HepG2 (cell line): ENCODE results near the gene GNPDA1. TPM values are rescaled to one million over a fixed set of nuclear protein-coding genes. Genes with fewer than 3 reads are reported as not detected.
A peak's percentile ranks its signal among the peaks of the same experiment; 100 is the strongest.

Source experiments
- ATAC-seq: fragments of 200-7000 bp; cut with Tn5 transposase; 3 replicates; pipeline ENCODE4 v1.9.1; 2020; ENCODE audit warnings: mild to moderate bottlenecking, moderate library complexity
- BruUV-seq: library from RNA; stranded (reverse); fragments of 400-500 nt; replicated peaks from 2 replicates; lab custom pipeline; 2021; lab: Mats Ljungman, UMichigan
- CTCF ChIA-PET: fragments of 300-600 bp; formaldehyde crosslinking; extraction: SDS; loops from one replicate; lab custom pipeline; 2021; ENCODE audit warnings: low total read pairs, inconsistent platforms, low intra/inter-chr PET ratio; lab: Yijun Ruan, JAX
- POLR2A ChIA-PET: fragments of 350-600 bp; sonication (Branson Sonifier 250); formaldehyde crosslinking; loops from one replicate; lab custom pipeline; 2020; ENCODE audit warnings: antibody characterized with exemption, inconsistent platforms; lab: Yijun Ruan, JAX
- DNase-seq: peaks from one replicate; pipeline ENCODE4 v3.0.0-alpha.2; 2015; ENCODE audit warnings: low spot score
- FAIRE-seq: peaks from 3 replicates; lab custom pipeline; 2011; peaks lifted over from hg19 to GRCh38; lab: Jason Lieb, UNC
- H2AFZ ChIP-seq: one replicate; pipeline ENCODE4 v1.6.1; 2011; ENCODE audit warnings: low read length, inconsistent platforms
- H3K27ac ChIP-seq: fragments of 300-600 bp; 3 replicates; pipeline ENCODE4 v1.8.0; 2011; ENCODE audit warnings: mixed run types, mild to moderate bottlenecking, mixed read lengths, low read length, inconsistent platforms; ENCODE audit not compliant: insufficient read depth; ENCODE audit errors: extremely low read length
- H3K27me3 ChIP-seq, 2 experiments: fragments of 200-600 bp in 1 of 2; 2 replicates in 1 of 2; 3 replicates in 1 of 2; pipeline versions ENCODE4 v1.6.0 to v1.8.0; 2011; ENCODE audit warnings: low read length in 2 of 2, mild to moderate bottlenecking in 2 of 2, moderate library complexity in 2 of 2, inconsistent platforms in 1 of 2; ENCODE audit not compliant: insufficient read depth in 2 of 2, control insufficient read depth in 1 of 2
- H3K36me3 ChIP-seq, 2 experiments: fragments of 200-600 bp in 1 of 2; replicated peaks in 1 of 2; 2 replicates in 1 of 2; 3 replicates in 1 of 2; pipeline versions ENCODE4 v1.5.1 to v1.8.0; 2011; ENCODE audit warnings: low read length in 2 of 2, inconsistent platforms in 1 of 2; ENCODE audit not compliant: insufficient read depth in 2 of 2, control insufficient read depth in 1 of 2
- H3K4me1 ChIP-seq: 2 replicates; pipeline ENCODE4 v1.5.1; 2012; ENCODE audit warnings: low read length, inconsistent platforms; ENCODE audit not compliant: insufficient read depth
- H3K4me2 ChIP-seq: 2 replicates; pipeline ENCODE4 v1.6.0; 2011; ENCODE audit warnings: low read depth, low read length, inconsistent platforms
- H3K4me3 ChIP-seq, 3 experiments: fragments of 200-600 bp in 1 of 3; sonication (generic), shearing (Covaris generic) in 1 of 3; replicated peaks in 1 of 3; 2 replicates each; pipeline ENCODE4 v1.5.1; 2011 to 2016; ENCODE audit warnings: low read length in 3 of 3, inconsistent platforms in 2 of 3, low read depth in 2 of 3, mild to moderate bottlenecking in 2 of 3, control low read depth in 1 of 3, mixed read lengths in 1 of 3; ENCODE audit not compliant: insufficient read depth in 1 of 3
- H3K79me2 ChIP-seq: one replicate; pipeline ENCODE4 v1.6.1; 2011; ENCODE audit warnings: low read length, inconsistent platforms; ENCODE audit not compliant: insufficient read depth
- H3K9ac ChIP-seq: 2 replicates; pipeline ENCODE4 v1.6.0; 2011; ENCODE audit warnings: mild to moderate bottlenecking, low read depth, low read length, inconsistent platforms; ENCODE audit not compliant: insufficient read depth
- H3K9me3 ChIP-seq: 2 replicates; pipeline ENCODE4 v1.5.1; 2012; ENCODE audit warnings: mild to moderate bottlenecking, low read length
- H4K20me1 ChIP-seq: 2 replicates; pipeline ENCODE4 v1.6.0; 2011; ENCODE audit warnings: inconsistent platforms, mild to moderate bottlenecking, low read length, moderate library complexity; ENCODE audit not compliant: insufficient read depth
- NAIF1 ChIP-seq: sonication (generic); formaldehyde crosslinking; IDR thresholded peaks from 2 replicates; pipeline ENCODE4 v1.5.0; 2020; ENCODE audit warnings: mild to moderate bottlenecking, missing genetic modification reagents, borderline replicate concordance
- SP1 ChIP-seq, 2 experiments: fragments of 450-650 bp in 1 of 2; sonication (generic) in 1 of 2; formaldehyde crosslinking in 1 of 2; IDR thresholded peaks; 2 replicates each; pipeline versions ENCODE4 v1.4.0 to v1.6.1; 2016 to 2020; ENCODE audit warnings: missing genetic modification reagents in 1 of 2
- UBTF ChIP-seq: sonication (generic); formaldehyde crosslinking; IDR thresholded peaks from 2 replicates; pipeline ENCODE4 v1.4.0; 2020; ENCODE audit warnings: mild to moderate bottlenecking, missing genetic modification reagents
- ZNF503 ChIP-seq: sonication (generic); formaldehyde crosslinking; IDR thresholded peaks from 2 replicates; pipeline ENCODE4 v1.4.0; 2020; ENCODE audit warnings: missing genetic modification reagents
- WGBS: methylation state at CpG from one replicate; pipeline ENCODE4 v1.1.6; 2017; ENCODE audit warnings: low lambda C conversion rate; 5-methylcytosine and 5-hydroxymethylcytosine counted together
- in situ Hi-C: cut with HindIII; loops from 2 replicates; pipeline ENCODE4 v1.10.0; 2017; ENCODE audit warnings: low pct_unique_long_range_greater_than_20kb; ENCODE audit not compliant: extremely low pct_ligation_motif_present
- intact Hi-C: fragments of 100-400 bp; cut with micrococcal nuclease; formaldehyde crosslinking; loops from one replicate; pipeline ENCODE4 v1.10.0; 2022; ENCODE audit not compliant: unreplicated experiment
- polyA plus RNA-seq, 8 experiments: library from polyadenylated mRNA; depleted of rRNA in 3 of 8; stranded (reverse) in 7 of 8; unstranded in 1 of 8; fragments of >200 nt; fragmentation: Illumina TruSeq in 4 of 8; extraction: Trizol in 4 of 8; gene quantifications; 2 replicates each; pipeline versions ENCODE4 v1.2.1 to v1.2.3, GENCODE V29; 2011 to 2016; ENCODE audit warnings: low read depth in 4 of 8, missing spikeins in 1 of 8, mixed read lengths in 1 of 8; ENCODE audit not compliant: insufficient read depth in 1 of 8
- total RNA-seq, 5 experiments: library from RNA; depleted of rRNA; stranded (reverse); fragments of >200 nt; fragmentation: Illumina TruSeq; extraction: Trizol; gene quantifications; 2 replicates each; pipeline ENCODE4 v1.2.3, GENCODE V29; 2016; ENCODE audit warnings: low read depth in 1 of 5

The GNPDA1 gene
- total and polyA plus RNA-seq, 2 of the 13 experiments (the other 11 are each of a cell fraction or from before 2014, with no cell fraction given): 6.0 to 54.1 TPM

- Histone ChIP-seq H3K9ac (peak overlapping the region; percentile 95), H3K4me1 (peaks cover 55% of the 10 kb centered on the region), H3K36me3 (peaks cover 3 to 10% of the 10 kb centered on the region in 2 experiments; a peak in 2 of 5 replicates), H2AFZ (no peak overlapping the region), H4K20me1 (no peaks in the 10 kb centered on the region), H3K79me2 (peaks cover 4% of the 10 kb centered on the region), H3K4me3 (peak overlapping the region; percentile 76 to 95 (median 89)), H3K27me3 (no peaks in the 10 kb centered on the region; a peak in 1 of 5 replicates), H3K27ac (peak overlapping the region; percentile 87), H3K4me2 (peak overlapping the region; percentile 65), H3K9me3 (no peaks in the 10 kb centered on the region)
- 57% methylated on average over 2 of the region's 2 CpGs for WGBS
- no peak for FAIRE-seq
- no TSS peak for BruUV-seq
- intact Hi-C loops: no loop called here
- TF ChIP-seq ZNF503 (CRISPR knock-in tag) (no peak), NAIF1 (0 out of 2 replicates have a peak, but pooled peaks have one; percentile 29), UBTF (CRISPR knock-in tag) (no peak), SP1 (IDR thresholded peaks at IDR 0.05) (no peak), SP1 (CRISPR knock-in tag; IDR thresholded peaks at IDR 0.05) (no peak)
- no peak for ATAC-seq
- no peak for DNase-seq
- CTCF ChIA-PET: no interaction called here
- POLR2A ChIA-PET: interaction anchor here (0.8 to 2.9 kb wide), 14 partner anchors 9 to 372 kb away, joined by 3 to 26 read pairs (median 4); partner anchors contain the start of genes DELE1, GNPDA1 and PCDH12
- in situ Hi-C loops: no loop called here
These were observed 42.8 kb downstream of the GNPDA1 start for GRCh38 chr5:141969783-141970771.
